Choroid plexus epithelial cell (primary cell): ENCODE measurements around the gene MAJIN.

Experiments used
- DNase-seq: peaks from one replicate; pipeline ENCODE4 v3.0.0-alpha.2; 2010; ENCODE audit warnings: low read depth
- H3K4me3 ChIP-seq: 2 replicates; pipeline ENCODE4 v1.5.1; 2011; ENCODE audit warnings: low read depth, mild to moderate bottlenecking, control low read depth, low read length, moderate library complexity
- TF ChIP-seq, protein P1 (sequence below): conservative IDR thresholded peaks from 2 replicates; pipeline ENCODE4 v1.5.1; 2011; ENCODE audit warnings: low read depth, mild to moderate bottlenecking, control low read depth, inconsistent platforms, low read length, moderate library complexity

Gene MAJIN

DNA sequence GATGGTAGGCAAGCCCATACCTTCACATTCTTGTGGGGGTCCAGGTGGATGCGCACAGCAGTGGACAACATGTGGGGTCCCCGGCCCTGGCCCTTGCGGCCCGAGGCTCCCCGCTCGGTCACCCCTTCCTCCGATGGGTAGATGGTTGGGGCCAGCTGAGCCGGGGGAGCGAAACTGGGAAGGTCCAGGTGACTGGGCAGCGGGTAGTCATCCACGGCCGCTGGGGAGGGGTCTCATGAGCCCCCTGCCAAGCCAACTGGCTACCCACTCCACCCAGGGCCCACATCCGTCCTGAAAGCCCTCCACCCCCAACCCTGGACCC lies 65.6 kb downstream of the MAJIN start:
- TF ChIP-seq, protein P1, sequence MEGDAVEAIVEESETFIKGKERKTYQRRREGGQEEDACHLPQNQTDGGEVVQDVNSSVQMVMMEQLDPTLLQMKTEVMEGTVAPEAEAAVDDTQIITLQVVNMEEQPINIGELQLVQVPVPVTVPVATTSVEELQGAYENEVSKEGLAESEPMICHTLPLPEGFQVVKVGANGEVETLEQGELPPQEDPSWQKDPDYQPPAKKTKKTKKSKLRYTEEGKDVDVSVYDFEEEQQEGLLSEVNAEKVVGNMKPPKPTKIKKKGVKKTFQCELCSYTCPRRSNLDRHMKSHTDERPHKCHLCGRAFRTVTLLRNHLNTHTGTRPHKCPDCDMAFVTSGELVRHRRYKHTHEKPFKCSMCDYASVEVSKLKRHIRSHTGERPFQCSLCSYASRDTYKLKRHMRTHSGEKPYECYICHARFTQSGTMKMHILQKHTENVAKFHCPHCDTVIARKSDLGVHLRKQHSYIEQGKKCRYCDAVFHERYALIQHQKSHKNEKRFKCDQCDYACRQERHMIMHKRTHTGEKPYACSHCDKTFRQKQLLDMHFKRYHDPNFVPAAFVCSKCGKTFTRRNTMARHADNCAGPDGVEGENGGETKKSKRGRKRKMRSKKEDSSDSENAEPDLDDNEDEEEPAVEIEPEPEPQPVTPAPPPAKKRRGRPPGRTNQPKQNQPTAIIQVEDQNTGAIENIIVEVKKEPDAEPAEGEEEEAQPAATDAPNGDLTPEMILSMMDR = no peak
- DNase-seq = no peak
- no peak overlapping the region for H3K4me3 ChIP-seq

DNA sequence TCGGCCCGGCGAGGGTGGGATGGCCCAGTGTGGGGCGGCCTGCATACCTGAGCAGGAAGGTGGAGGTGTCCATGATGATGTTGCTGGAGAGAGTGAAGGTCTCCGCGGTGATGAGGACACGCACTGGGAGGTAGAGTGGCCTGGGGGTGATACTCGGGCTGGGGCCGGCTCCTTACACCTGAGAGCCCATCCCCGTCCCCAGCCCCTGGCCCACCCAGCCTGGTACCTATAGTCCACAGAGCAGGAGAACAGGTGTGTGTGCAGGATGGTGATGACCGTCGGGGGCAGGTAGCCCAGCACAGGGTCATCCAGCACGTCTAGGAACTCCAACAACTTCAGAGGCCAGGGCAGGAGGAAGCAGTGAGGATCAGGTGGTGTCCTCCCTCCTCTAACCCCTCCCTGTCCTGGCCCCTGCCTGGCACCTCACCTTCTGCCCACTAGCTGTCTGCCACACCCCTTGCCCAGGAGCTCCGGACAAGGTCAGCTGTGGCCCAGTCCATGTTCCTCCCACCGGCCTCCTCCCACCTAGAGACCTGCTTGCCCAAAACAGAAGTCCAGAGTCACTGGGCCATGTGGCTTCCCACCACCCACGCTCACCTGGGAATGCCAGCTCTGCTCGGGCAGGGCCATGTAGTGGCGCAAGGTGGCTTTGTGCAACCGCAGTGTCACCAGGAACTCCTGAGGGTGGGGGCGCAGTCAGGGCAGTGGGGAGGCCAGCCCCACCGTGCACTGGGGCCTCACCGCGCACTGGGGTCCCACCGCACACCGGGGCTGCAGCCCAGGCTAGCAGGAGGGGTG lies 66.2 kb downstream of the MAJIN start:
- TF ChIP-seq, protein P1 = no peak
- DNase-seq = no peak
- no peak overlapping the region for H3K4me3 ChIP-seq

GRCh38 chr11:64903291-64903833 lies 68.5 kb downstream of the MAJIN start:
- TF ChIP-seq, protein P1 = no peak
- no peak overlapping the region for H3K4me3 ChIP-seq
- no peak for DNase-seq

DNA sequence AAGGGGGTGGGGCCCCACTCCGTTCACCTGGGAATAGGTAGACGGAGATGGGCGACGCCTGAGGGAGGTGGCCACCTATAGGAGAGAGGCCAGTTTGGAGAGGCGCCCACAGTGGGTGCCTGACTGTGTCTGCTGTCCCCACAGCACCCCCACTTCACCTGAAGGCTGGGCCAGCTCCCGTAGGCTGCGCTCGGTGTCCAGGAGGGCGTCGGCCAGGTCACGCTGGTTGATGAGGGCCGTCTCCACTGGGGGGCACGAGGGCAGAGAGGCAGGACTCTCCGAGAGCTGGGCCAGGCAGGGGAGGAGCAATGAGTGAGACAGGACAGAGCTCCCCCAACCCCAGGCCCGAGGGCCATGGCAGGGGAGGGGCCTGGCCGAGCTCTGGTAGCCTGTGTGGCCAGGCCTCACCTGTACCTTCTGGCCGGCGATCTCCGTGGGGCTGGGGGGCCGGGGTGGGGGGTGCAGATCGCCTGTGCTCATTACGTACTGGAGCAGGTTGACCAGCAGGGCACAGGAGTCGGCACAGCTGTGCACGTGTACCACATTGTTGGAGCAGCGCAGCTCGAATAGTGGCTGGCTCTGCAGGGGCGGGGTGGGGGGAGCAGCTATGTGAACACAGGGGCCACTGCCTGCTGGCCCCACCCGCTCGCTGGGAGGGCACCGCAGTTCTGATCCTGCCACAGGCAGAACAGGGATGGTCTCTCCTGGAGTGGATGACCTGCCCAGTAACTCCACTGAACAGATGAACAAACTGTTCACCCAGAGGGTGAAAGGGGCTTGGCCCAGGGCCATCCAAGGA lies 69.6 kb downstream of the MAJIN start:
- no peak overlapping the region for H3K4me3 ChIP-seq
- TF ChIP-seq, protein P1 = no peak
- no peak for DNase-seq

DNA sequence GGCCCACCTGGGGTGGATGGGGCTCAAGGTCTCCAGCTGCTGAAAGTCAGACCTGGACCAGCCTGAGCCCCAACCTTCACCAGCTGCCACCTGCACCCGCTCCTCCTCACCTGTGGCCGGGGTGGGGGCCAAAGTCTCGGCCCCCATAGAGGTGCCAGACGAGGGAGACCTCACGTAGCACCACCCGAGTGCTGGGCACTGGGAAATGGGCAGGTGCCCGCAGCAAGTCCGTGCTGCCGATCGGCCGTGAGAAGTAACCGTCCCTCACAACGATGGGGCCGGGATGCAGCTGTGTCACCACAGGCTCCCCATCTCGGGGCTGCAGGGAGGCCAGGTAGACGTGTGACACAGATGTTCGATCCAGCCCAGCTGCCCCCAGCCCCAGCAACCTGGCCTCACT lies 71.1 kb downstream of the MAJIN start:
- DNase-seq = no peak
- TF ChIP-seq, protein P1 = no peak
- H3K4me3 ChIP-seq = no peak overlapping the region

DNA sequence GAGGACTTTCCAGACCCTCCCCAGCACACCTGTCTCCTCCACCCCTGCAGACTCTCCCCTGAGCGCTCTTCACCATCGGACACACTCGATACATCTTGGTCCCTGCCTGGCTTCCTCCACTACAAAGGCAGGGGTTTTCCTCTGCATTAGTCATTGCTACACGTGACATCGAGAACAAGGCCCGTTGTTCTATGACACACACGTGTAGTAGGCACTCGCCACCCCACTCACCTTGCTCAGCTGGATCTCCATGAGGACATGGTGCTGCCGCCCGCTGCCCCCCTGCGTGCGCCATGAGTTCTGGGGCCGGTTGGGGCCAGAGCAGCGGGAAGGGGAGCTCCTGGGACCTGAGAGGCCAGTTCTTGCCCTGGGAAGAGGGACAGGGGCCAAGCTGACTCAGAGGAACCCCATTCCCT lies 71.6 kb downstream of the MAJIN start:
- no peak for DNase-seq
- no peak overlapping the region for H3K4me3 ChIP-seq

More for the DNA sequence above, 71.6 kb downstream of the MAJIN start:
- TF ChIP-seq, protein P1 = no peak
